Adrenal gland (tissue), 5 donors: ENCODE measurements around the gene IDH3A.

Source experiments
- POLR2A ChIP-seq, 2 donors: fragments of 450-650 bp; IDR thresholded peaks; one replicate each; pipeline ENCODE4 v1.6.1; 2017; ENCODE audit warnings: antibody characterized with exemption in 2 of 2, mild to moderate bottlenecking in 2 of 2, moderate library complexity in 1 of 2
- TF ChIP-seq, protein P1 (sequence below), 6 experiments: fragments of 450-650 bp in 4 of 6; fragments of 200-600 bp in 2 of 6; sonication (generic) in 1 of 6; IDR thresholded peaks; 1 replicate in 5 of 6; 2 replicates in 1 of 6; pipeline versions ENCODE4 v1.5.1 to v1.8.0; 2016 to 2021; ENCODE audit warnings: antibody characterized with exemption in 6 of 6, mild to moderate bottlenecking in 2 of 6, moderate library complexity in 1 of 6
- donor health status: DM: no; HTN: no; CAD: no.

DNA sequence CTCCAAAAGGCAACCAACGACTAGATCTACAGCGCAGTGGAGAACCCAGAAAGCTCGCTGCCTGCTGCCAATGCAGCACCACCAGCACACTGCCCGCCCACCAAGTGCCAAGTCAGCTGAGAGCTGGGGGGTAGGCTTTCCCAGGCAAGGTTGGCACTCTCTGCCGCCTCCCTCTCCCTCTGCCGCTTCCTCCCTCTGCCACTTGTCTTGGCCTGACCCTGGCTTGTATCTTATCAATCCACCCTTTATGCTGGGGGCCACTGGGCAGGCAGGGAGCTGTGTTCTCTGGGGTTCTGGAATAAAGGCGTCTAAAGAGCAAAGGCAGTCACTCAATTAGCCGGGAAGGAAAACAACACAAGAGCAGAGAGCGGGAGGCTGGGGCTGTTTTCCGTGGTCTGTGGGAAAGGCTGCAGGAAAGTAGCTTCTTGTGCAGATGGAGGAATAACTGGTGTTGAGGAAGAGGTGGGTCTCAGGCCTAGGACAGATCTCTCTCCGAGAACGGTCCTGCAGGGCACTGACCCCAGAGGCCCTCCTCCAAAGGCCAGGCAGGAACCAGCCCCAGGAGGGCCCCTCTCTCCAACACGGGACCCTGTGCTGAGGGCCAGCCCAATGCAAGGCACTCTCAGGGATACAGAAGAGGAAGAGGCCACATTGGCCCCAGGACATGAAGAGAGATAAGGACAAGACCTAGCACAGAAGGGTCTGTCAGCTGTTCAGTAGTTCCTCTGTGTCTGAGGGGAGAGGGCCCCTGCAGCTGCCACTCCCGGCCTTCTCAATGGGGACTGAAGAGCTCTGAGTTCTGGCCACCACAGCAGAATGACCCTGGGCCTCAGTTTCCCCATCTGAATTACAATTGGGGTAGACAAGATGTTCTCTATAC, 54.4 kb downstream of the IDH3A start:
- TF ChIP-seq, protein P1, sequence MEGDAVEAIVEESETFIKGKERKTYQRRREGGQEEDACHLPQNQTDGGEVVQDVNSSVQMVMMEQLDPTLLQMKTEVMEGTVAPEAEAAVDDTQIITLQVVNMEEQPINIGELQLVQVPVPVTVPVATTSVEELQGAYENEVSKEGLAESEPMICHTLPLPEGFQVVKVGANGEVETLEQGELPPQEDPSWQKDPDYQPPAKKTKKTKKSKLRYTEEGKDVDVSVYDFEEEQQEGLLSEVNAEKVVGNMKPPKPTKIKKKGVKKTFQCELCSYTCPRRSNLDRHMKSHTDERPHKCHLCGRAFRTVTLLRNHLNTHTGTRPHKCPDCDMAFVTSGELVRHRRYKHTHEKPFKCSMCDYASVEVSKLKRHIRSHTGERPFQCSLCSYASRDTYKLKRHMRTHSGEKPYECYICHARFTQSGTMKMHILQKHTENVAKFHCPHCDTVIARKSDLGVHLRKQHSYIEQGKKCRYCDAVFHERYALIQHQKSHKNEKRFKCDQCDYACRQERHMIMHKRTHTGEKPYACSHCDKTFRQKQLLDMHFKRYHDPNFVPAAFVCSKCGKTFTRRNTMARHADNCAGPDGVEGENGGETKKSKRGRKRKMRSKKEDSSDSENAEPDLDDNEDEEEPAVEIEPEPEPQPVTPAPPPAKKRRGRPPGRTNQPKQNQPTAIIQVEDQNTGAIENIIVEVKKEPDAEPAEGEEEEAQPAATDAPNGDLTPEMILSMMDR (IDR thresholded peaks at IDR 0.05), result no peak
- no peak for TF ChIP-seq POLR2A (IDR thresholded peaks at IDR 0.05)
